ENCODE data around the gene UVRAG.

GRCh38 chr11:75920848-75921247 is 105.8 kb downstream of the UVRAG start:
- TF ChIP-seq EZH2 (IDR thresholded peaks at IDR 0.05; ENCODE audit: borderline replicate concordance, low read length), result no peak
- TF ChIP-seq, protein P1, sequence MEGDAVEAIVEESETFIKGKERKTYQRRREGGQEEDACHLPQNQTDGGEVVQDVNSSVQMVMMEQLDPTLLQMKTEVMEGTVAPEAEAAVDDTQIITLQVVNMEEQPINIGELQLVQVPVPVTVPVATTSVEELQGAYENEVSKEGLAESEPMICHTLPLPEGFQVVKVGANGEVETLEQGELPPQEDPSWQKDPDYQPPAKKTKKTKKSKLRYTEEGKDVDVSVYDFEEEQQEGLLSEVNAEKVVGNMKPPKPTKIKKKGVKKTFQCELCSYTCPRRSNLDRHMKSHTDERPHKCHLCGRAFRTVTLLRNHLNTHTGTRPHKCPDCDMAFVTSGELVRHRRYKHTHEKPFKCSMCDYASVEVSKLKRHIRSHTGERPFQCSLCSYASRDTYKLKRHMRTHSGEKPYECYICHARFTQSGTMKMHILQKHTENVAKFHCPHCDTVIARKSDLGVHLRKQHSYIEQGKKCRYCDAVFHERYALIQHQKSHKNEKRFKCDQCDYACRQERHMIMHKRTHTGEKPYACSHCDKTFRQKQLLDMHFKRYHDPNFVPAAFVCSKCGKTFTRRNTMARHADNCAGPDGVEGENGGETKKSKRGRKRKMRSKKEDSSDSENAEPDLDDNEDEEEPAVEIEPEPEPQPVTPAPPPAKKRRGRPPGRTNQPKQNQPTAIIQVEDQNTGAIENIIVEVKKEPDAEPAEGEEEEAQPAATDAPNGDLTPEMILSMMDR (IDR thresholded peaks at IDR 0.05; ENCODE audit: low read length), result no peak

Data from OCI-LY1 (cell line).